ENCODE results near the gene TMEM151A.
A peak's percentile ranks its signal among the peaks of the same experiment; 100 is the strongest.

The TMEM151A gene

DNA sequence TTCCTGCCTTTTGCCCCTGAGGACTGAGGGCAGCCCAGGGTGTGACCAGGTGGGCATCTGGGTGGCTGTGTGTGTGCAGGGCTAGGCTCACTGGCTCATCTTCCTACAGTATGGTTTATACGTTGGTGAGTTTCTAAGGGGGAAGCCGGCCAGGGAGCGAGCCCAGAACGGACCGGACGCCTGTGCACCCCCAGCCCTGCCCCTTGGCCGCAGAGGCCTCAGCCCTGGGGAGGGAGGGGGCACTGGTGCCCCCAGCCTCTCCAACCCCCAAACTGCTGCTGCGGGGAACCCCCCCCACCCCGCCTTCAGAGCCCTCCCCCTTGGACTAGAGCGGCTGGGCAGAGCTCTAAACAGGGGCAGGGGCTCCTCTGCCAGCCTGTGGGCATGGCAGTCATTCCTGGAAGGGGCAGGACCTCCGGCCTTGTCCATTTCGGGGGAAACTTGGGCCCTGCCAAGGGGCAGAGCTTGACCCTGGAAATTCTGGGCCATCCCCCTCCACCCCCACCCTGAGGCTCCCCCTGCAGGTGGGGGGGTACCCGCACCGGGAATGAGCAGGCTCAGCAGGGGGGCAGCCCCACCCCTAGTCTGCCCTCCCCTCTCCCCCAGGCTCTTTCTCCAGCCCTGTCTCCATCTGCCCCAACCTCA, 8.1 kb upstream of the TMEM151A start:
- DNase-seq (ENCODE audit: low read depth in 2 of 2) = no peak

DNA sequence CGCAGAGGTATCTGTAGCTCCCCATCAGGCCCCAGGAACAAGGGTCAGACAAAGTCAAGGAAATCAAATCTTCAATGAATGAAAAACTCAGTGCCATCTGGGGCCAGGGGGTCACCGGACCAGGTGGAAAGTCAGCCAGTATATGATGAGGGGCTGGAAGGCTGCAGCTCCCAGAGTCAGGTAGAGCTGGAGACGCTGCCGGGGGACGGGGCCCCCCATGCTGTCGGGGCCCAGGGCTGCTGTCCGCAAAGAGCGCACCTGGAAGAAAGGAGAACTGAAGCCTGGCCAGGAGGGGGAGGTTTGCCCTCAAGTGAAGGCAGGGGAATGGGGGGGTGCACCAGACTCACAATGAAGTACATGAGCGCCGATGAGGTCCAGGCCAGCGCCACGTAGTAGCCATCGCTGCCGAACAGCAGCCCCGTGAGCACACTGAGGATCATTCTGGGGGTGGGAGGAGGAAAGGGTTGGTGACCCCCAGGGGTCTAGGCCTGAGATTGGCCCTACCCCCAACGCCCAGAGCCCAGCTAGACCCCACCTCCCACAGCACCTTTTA, 7.1 kb upstream of the TMEM151A start:
- no peak for DNase-seq (ENCODE audit: low read depth in 2 of 2)

DNA sequence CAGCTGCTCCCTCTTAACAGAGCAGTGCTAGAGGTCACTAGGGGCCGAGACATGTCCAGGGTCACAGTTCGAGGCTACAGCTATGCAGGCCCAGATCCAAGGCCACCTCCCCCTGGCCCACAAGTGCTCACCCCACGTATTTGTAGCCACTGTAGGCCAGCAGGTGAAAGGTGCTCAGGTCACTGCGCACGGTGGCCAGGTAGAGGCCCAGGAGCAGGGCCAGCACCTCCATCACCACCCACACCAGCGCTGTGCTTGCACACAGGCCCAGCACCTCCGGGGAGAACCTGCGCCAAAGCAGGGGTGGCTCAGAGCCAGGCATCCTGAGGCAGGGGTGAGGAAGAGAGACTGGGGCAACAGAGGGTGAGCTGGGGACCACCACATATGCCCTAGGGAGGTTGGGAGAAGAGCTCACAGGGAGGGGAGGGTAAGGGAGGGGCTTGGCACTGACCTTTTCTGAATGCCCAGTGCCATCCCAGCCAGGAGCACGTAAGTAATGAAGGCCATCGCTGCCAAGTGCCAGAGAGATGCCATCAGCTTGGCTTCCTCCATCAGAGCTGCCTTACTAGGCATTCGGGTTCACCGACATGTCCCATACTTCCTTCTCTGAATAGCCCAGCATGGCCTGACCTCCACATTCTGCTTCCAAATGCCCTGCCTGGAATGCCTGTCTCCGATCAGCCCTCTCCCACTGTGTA, 6.3 kb upstream of the TMEM151A start:
- no peak for DNase-seq (ENCODE audit: low read depth in 2 of 2)

DNA sequence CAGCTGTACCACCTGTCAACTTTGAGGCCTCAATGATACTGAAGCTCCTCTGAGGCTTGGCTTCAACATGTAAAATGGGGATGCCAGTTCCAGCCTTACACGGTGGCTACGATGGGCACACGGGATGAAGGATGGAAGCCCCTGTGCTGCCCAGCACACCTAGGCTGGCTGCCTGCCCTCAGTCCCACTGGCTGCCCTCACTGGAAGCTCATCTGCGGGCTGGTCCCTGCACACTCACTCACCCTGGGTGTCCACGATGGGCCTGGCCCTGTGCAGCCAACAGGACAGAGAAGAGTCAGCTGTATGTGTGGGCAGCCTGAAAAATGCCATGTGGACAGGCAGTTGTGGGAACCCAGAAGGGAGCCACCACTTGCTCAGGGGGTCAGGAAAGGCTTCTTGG, 5.0 kb upstream of the TMEM151A start:
- no peak for DNase-seq (ENCODE audit: low read depth in 2 of 2)

DNA sequence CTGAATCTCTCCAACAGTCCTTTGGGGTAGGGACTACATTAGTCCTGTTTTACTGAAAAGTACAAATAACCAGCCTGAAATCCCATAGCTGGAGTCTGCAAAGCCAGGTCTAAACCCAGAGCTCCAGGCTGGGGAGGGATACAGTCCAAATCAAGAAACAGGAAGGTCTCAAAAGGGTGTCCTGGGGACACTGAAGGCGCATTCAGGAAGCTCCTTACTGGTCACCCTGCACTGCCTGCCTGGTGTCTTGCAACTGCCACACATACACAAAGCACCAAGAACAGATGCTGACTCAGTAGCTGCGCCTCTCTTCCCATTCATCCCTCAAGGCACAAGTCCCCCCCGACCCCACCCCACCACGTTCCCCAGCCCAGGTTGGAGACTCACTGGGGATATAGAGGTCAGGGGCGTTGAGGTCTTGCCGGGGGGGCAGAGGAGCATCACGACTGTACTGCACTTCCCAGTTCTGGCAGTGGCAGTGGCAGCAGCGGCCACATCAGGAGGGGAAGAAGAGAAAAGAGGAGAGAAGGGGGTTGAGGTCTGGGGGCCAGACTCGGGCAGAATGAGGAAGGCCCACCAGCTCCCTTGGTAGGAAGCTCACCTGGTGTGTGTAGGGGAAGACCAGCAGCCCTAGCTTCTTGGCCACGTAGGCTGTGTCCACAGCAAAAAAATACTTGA, 4.3 kb upstream of the TMEM151A start:
- DNase-seq (ENCODE audit: low read depth in 2 of 2) = no peak

DNA sequence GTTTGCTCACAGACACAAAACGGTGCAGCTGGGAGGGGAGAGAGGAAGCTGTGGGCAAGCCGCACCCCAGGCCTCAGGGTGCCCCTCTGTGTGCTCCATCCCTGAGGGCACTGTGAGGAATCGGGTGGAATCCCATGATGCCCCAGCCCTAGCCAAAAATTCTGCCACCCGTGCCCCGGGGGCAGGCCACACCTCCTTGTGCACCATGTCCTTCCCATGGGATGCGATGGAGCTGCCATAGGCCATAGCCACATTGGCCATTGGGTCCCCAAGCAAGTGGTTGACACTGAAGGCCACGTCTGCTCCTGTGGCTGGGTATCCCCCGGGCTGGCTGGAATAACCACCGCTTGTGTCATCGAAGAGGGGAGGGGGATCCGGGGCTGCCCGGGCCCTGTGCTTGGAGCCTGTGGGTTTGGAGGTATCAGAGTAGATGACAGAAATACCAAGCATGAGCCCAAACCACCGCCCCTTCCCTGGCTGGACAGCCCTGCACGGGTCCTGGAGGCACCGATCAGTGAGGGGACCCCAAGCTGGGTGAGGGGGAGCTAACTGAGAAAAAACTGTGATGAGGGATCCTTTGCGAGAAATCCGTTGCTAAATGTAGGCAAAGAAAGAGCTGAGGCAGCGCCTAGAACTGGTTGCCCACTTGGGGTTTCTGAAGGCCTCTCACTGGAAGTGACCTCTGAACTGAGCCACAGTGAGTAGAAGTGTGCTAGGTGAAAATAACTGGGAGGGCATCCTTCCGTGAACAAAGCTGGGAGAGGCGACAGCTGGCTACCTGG, 3.6 kb upstream of the TMEM151A start:
- DNase-seq (ENCODE audit: low read depth in 2 of 2) = no peak

DNA sequence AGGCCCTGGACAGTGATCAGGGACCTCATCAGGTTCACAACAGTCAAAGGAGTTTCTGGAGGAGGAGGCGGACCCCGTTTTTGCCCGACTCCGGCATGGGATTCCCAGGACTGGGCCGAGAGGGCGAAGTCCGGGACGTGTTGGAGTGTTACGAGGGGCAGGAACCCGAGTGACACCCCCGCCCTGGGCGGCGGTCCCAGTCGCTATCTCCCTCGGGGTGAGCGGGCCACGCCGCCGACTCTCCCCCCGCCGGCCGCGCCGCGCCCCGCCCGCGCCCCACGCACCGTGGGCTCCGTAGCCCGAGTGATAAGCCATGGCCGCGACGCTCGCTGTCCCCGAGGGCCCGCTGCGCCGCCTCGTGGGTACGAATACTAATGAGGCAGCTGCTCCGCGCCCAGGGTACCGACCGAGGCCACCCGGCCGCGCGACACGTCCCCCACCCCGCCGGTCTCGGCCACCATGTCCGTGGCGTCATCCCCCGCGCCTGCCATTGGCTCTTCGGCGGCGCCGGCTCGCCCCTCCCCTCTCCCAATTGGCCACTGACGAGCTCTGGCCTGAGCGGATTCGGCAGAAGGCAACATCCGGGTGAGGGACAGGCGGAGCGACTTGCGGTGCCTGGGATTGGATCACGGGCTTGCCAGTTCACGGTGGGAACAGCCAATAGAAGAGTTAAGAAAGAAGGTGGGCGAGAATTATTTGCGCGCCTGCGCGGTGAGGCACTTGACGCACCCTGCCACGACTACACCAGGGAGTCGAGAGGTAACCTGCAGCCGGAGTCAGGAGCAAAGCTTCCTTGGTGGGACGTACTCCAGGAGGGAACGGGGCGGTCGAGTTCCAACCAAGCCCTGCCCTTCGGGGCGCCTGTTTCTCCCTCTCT, 2.8 kb upstream of the TMEM151A start, which contains the start of gene YIF1A:
Gene YIF1A, minus strand, starts transcription at position 473 of the 877 bp plus-strand sequence. Its CDS starts 158 bp downstream, at position 315.
- DNase-seq (ENCODE audit: low read depth in 2 of 2) = peak; percentile 91 to 97

DNA sequence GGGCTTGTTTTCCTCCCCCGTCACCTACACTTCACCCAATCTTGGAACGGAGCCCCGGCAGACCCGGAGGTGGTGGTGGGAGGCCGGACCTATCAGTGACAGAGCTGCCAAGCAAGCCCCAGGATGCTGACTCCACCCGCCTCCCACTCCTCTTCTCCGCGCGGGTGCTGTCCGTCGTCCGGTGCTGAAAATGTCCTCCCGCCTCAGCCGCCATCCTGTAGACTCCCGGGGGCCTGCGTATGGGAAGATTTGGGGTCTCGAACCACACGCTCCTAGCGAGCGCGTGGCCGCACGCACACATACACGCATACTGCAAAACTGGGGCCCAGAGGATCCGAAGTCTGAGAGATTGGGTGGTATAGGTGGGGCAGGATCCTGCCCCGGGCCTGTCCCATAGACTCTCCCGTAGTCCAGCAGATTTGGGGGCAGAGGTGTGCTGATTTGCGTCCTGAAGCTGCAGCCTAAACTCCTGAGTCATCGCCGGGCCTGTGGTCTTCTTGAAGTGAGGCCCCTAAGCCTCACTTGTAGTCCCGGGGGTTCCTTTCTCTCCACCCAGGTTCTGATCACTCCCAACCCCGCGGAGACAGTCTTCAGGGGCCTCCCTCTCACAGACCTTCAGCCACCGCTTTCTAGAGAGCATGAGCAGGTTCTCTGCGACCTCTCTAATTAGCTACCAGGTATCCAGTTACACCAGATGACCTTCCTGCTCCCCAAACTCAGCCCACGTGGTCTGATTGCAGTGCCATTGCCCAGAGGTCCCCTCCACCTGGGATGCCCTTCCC, 2.0 kb upstream of the TMEM151A start:
- peak; percentile 29 to 62 for DNase-seq (ENCODE audit: low read depth in 2 of 2)

DNA sequence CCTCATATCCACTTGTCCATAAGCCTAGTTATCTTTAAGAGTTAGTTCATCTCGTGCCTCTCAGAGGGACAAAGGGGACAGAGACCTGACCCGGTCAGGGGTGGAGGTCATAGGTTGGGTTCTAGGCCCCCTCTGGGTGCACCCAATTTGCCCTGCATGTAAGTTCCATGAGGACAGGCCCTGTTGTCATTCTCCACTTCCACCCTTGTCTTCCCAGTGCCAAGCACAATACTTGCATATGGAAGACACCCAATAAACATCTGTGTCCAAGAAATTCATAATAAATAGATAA, 1.4 kb upstream of the TMEM151A start:
- DNase-seq (ENCODE audit: low read depth in 2 of 2) = no peak

DNA sequence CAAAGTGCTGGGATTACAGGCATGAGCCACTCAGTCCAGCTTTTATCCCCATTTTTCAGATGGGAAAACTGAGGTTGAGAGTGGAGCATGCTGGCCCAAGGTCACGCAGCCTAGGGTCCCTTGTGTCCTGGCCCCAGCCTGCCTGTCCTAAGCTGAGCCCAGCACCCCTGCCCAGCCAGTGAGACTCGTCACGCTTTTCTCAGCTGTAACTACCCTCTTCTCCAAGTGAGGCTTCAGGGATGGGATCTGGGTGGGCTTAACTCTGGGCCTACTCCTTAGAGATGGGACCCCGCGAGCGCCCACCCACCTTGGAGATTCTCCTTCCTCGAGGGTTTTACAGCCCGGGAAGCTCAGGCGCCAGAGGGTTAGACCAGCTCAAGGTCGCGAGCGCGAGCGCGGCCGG, 390 bp upstream of the TMEM151A start:
- DNase-seq (ENCODE audit: low read depth in 2 of 2) = no peak

DNA sequence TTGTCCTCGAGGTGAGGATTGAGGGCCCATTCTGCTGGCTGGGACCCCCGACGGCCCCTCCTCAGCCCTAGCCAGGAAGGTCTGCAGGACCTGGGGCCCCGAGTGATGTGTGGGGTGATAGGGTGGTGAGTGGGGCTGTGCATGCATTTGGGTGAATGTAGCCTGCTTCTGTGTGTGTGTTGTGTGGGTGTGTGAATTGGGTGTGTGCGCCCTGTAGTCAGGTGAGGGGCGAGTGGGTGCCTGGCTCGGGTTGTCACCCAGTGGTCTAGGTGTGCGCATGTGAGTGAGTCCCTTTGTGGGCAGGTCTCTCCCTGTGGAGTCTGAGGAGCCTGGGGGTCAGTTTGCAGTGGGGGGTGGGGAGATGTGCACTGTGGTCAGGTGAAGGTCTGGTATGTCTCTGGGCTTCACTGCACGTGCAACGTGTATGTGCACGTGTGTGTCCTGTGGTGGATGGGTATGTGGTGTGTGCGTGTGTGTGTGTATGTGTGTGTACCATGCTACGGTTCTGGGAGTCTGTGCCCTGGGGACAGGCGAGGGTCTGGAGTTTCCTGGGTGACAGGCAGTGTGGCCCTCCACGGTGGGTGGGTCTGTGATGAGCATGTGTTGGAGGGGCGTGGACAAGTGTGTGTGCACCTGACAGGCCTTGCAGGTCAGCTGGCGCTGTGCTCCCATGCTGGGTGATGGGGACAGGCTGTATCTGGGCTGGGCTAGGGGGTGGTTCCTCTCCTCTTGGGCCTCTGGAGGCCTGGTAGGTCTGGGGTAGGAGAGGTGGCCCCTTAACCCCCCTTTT, 1.0 kb downstream of the TMEM151A start:
- no peak for DNase-seq (ENCODE audit: low read depth in 2 of 2)

DNA sequence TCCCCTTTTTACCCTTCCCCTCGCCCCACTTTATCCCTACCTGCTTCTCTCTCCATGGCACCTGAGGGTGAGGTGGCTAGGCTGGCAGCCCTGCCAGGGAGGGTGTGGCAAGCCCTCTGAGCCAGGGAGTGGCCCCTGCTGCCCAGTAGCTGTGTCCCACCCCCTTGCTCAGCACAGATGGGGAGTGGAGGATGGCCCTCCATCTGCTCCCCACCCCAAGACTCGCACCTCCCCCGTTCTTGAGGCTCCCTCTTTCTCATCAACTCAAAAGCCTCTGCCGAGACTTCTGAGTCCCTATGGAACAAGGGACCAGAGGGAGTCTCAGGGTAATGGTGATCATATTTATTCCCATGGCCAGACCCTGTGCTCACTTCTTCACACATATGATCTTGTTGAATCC, 1.7 kb downstream of the TMEM151A start:
- no peak for DNase-seq (ENCODE audit: low read depth in 2 of 2)

DNA sequence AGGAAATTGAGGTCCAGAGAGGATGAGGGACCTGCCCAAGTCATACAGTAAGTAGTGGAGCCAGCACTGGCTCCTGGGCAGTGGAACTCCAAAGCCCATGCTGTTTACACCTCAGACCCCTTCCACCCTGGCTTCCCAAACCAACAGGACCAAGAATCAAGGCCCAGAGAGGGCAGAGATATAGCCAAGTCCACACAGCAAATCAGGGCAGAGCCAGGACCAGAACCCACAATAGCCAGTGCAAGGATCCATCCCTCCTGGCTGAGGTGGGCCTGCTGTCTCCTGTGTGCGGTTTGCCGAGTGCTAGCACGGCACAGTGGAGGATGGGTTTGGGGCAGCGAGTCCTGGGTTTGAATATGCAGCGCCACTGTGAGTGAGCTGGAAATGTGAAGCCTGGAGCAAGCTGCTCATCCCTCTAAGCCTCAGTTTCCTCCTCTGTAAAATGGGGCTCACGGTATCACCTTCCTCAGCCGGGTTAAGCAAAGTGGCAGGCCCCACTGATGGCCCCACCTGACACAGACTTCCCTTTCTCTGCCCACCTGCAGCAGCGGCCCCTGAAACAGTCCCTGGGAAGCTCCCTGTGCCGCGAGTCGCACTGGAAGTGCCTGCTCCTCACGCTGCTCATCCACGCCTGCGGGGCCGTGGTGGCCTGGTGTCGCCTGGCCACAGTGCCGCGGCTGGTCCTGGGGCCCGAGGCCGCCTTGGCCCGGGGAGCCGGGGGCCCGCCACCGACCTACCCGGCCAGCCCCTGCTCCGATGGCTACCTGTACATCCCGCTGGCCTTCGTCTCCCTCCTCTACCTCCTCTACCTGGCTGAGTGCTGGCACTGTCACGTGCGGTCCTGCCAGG, 2.3 kb downstream of the TMEM151A start:
- no peak for DNase-seq (ENCODE audit: low read depth in 2 of 2)

DNA sequence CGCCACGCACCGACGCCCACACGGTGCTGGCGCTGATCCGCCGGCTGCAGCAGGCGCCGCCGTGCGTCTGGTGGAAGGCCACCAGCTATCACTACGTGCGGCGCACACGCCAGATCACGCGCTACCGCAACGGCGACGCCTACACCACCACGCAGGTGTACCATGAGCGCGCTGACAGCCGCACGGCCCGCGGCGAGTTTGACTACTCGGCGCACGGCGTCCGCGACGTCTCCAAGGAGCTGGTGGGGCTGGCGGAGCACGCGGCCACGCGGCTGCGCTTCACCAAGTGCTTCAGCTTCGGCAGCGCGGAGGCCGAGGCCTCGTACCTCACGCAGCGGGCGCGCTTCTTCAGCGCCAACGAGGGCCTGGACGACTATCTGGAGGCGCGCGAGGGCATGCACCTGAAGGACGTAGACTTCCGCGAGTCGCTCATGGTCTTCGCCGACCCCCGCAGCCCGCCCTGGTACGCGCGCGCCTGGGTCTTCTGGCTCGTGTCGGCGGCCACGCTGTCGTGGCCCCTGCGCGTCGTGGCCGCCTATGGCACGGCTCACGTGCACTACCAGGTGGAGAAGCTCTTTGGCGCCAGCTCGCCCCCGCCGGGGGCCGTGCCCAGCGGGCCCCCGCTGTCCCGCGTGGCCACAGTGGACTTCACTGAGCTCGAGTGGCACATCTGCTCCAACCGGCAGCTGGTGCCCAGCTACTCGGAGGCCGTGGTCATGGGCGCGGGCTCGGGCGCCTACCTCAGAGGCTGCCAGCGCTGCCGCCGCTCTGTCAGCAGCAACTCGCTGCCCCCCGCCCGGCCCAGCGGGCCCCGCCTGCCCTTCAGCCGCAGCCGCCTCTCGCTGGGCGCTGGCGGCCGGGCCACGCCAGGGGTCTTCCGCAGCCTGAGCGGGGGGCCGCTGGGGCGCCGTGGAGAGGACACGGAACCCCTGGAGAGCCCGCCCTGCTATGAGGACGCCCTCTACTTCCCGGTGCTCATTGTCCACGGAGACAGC, 3.2 kb downstream of the TMEM151A start:
- no peak for DNase-seq (ENCODE audit: low read depth in 2 of 2)

DNA sequence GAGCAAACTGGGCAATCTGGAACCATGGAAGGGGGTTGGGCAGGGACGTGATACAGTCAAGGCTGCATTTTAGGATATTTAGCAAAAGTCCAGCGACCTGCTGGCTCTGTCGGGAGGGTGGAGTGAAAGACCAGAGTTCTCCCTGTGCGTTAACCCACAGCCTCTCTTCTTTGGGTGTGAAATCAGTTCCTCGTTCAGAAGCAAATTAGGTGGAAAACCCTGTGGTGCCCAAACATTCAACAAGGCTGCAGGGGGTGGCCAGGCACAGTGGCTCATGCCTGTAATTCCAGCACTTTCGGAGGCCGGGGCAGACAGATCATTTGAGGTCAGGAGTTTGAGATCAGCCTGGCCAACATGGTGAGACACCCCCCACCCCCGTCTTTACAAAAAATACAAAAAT, 5.9 kb downstream of the TMEM151A start:
- DNase-seq (ENCODE audit: low read depth in 2 of 2) = no peak

DNA sequence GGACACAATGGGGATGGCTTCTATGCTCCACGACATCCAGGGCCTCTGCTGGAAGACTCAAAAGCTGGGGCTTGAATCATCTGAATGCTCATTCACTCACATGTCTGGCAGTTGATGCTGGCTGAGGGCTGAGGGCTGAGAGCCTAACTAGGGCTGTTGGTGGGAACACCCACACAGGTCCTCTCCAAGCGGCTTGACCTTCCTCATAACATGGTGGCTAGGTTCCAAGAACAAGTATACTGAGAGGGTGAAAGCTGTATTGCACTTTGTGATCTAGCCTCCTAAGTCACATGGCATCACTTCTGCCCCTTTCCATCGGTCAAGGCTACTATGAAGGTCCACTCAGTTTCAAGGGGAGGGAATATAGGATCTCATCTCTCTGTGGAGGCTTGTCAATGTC, 7.5 kb downstream of the TMEM151A start:
- no peak for DNase-seq (ENCODE audit: low read depth in 2 of 2)

DNA sequence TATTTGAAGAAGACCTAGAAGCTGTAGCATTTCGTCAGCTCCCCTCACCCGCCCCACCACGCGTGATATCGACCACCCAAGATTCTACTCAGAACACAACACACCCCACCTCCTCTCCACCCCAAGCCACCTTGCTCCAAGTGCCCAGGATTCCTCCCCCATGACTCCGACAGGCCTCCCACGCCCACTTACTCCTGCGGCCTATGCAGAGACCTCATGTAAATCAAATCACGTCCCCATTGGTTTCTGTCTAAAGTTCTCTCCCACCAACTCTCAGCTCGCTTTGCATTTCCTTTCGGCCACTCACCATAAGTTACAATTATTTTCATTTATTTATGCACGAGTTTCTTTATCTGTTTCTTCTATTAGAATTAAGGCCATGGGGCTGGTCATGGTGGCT, 11.0 kb downstream of the TMEM151A start:
- DNase-seq (ENCODE audit: low read depth in 2 of 2) = no peak
